ENCODE data around the gene PLD2. TPM values are rescaled to one million over a fixed set of nuclear protein-coding genes. Genes with fewer than 3 reads are reported as not detected.
A peak's percentile ranks its signal among the peaks of the same experiment; 100 is the strongest.

PLD2 gene
- total RNA-seq, 2 donors from 2014 or later: 38.4 to 46.9 TPM

GRCh38 chr17:4785311-4786105, 21.4 kb upstream of the PLD2 start:
- H3K9me3 Mint-ChIP-seq: no peaks in the 10 kb centered on the region
- no peak for DNase-seq (ENCODE audit: low spot score)
- ATAC-seq: no peak
- no peak overlapping the region for H3K27ac Mint-ChIP-seq
- H3K27me3 Mint-ChIP-seq: peaks cover 21% of the 10 kb centered on the region in 2 donors
- H3K36me3 Mint-ChIP-seq: no peaks in the 10 kb centered on the region
- H3K4me1 Mint-ChIP-seq (ENCODE audit: low read depth in 2 of 2): peaks cover 22 to 33% of the 10 kb centered on the region in 2 donors
- peak overlapping the region; percentile 31 for H3K4me3 Mint-ChIP-seq

DNA sequence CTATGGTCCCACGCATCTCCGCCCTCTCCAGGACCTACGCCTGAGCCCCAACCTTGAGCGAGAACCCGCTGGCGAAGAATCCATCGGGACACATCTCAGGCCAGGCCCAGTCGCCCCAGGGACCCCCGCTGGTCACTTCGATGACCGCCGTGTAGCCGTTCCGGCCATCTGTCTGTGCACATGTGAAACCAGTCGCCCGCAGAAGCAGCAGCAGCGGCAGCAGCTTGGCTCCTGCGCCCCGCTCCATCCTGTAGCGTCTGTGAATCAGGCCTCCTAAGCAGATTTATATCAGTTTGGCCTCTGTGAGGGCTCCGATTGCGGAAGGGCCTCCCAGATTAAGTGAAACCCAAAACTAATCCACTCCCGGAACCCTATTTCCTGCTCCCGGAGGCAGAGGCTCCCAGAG, 20.8 kb upstream of the PLD2 start, which contains the start of gene VMO1:
Gene VMO1 (minus strand): TSS at position 259 of the 406 bp plus-strand sequence. CDS start 12 bp downstream, at position 247.
- no peak for DNase-seq (ENCODE audit: low spot score)
- H3K9me3 Mint-ChIP-seq: no peaks in the 10 kb centered on the region
- H3K36me3 Mint-ChIP-seq: no peaks in the 10 kb centered on the region
- peaks cover 28 to 38% of the 10 kb centered on the region in 2 donors for H3K4me1 Mint-ChIP-seq (ENCODE audit: low read depth in 2 of 2)
- peak within 1 kb of the TSS; percentile 31 for H3K4me3 Mint-ChIP-seq
- no peak for ATAC-seq
- no peak within 1 kb of the TSS for H3K27ac Mint-ChIP-seq
- peaks cover 16 to 21% of the 10 kb centered on the region in 2 donors for H3K27me3 Mint-ChIP-seq

- DNase-seq (ENCODE audit: low spot score) (no peak), ATAC-seq (no peak)
- peaks cover 32 to 40% of the 10 kb centered on the region in 2 donors for H3K4me1 Mint-ChIP-seq (ENCODE audit: low read depth in 2 of 2)
- H3K9me3 Mint-ChIP-seq: no peaks in the 10 kb centered on the region
- H3K4me3 Mint-ChIP-seq: peak overlapping the region; percentile 31
- no peaks in the 10 kb centered on the region for H3K36me3 Mint-ChIP-seq
- H3K27ac Mint-ChIP-seq: no peak overlapping the region
- H3K27me3 Mint-ChIP-seq: peaks cover 16 to 21% of the 10 kb centered on the region in 2 donors
These were observed 20.4 kb upstream of the PLD2 start for GRCh38 chr17:4786516-4786915.

GRCh38 chr17:4788159-4788806, 18.7 kb upstream of the PLD2 start:
- Mint-ChIP-seq H3K36me3 (no peaks in the 10 kb centered on the region), H3K4me3 (peak overlapping the region; percentile 84), H3K4me1 (ENCODE audit: low read depth in 2 of 2) (peaks cover 34 to 38% of the 10 kb centered on the region in 2 donors), H3K9me3 (no peaks in the 10 kb centered on the region), H3K27me3 (peaks cover 8 to 15% of the 10 kb centered on the region in 2 donors), H3K27ac (peak overlapping the region; percentile 17 to 66)
- DNase-seq (ENCODE audit: low spot score) (no peak), ATAC-seq (no peak)

- peak within 1 kb of the TSS; percentile 84 for H3K4me3 Mint-ChIP-seq
- peaks cover 37 to 38% of the 10 kb centered on the region in 2 donors for H3K4me1 Mint-ChIP-seq (ENCODE audit: low read depth in 2 of 2)
- ATAC-seq (no peak), DNase-seq (ENCODE audit: low spot score) (no peak)
- H3K27ac Mint-ChIP-seq: peak within 1 kb of the TSS; percentile 66 to 93
- no peaks in the 10 kb centered on the region for H3K9me3 Mint-ChIP-seq
- H3K27me3 Mint-ChIP-seq: peaks cover 0 to 14% of the 10 kb centered on the region in 2 donors
- H3K36me3 Mint-ChIP-seq: no peaks in the 10 kb centered on the region
These were observed 17.9 kb upstream of the PLD2 start, which contains the start of gene GLTPD2 for GRCh38 chr17:4788807-4789700. GLTPD2 (plus strand) TSS chr17:4788964; CDS start chr17:4789012, 48 bp downstream.

DNA sequence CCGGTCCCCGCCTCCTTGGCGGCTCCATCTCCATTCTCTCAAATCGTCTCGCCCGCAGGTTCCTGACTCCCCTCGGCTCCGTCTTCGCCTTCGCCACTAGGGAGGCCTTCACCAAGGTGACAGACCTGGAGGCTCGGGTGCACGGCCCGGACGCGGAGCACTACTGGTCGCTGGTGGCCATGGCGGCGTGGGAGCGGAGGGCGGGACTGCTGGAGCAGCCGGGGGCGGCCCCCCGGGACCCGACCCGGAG, 17.3 kb upstream of the PLD2 start:
- H3K36me3 Mint-ChIP-seq: no peaks in the 10 kb centered on the region
- H3K27me3 Mint-ChIP-seq: peaks cover 0 to 14% of the 10 kb centered on the region in 2 donors
- no peaks in the 10 kb centered on the region for H3K9me3 Mint-ChIP-seq
- DNase-seq (ENCODE audit: low spot score) (no peak), ATAC-seq (no peak)
- H3K4me3 Mint-ChIP-seq: peak overlapping the region; percentile 84
- H3K4me1 Mint-ChIP-seq (ENCODE audit: low read depth in 2 of 2): peaks cover 37 to 38% of the 10 kb centered on the region in 2 donors
- H3K27ac Mint-ChIP-seq: peak overlapping the region in 1 of 2 donors; percentile 93

DNA sequence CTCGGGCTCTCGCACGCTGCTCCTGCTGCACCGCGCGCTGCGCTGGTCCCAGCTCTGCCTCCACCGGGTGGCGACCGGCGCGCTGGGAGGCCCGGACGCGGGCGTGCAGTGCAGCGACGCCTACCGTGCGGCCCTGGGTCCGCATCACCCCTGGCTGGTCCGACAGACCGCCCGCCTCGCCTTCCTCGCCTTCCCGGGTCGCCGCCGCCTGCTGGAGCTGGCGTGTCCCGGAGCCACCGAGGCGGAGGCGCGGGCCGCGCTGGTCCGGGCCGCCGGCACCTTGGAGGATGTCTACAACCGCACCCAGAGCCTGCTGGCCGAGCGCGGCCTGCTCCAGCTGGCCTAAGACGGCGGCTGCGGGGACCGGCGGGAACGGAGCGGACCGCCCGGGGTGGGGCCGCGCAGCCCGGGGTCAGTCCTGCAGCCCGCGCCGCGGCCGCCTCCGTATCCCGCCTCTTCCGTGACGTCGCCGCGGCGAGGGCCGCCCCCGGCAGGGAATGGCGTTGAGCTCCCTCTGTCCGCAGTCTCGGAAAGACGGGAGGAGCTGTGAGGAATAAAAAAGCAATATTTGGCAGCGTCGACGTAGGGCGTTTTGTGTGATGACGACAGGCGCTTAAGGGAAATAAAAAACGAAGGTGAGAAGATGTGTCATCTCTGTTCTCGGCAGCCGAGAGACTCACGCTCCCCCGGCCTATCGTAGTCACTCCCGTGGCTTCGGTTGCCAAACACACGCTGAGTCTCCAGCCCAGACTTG, 16.8 kb upstream of the PLD2 start:
- Mint-ChIP-seq H3K27ac (peak overlapping the region; percentile 89 to 93), H3K27me3 (peaks cover 0 to 14% of the 10 kb centered on the region in 2 donors), H3K36me3 (no peaks in the 10 kb centered on the region), H3K4me3 (peak overlapping the region; percentile 84), H3K9me3 (no peaks in the 10 kb centered on the region), H3K4me1 (ENCODE audit: low read depth in 2 of 2) (peaks cover 37 to 40% of the 10 kb centered on the region in 2 donors)
- peak; percentile 92 for ATAC-seq
- DNase-seq (ENCODE audit: low spot score): peak; percentile 91

GRCh38 chr17:4790705-4791088, 16.3 kb upstream of the PLD2 start:
- Mint-ChIP-seq H3K27me3 (peaks cover 0 to 12% of the 10 kb centered on the region in 2 donors), H3K4me3 (peak overlapping the region; percentile 84), H3K4me1 (ENCODE audit: low read depth in 2 of 2) (peaks cover 38 to 45% of the 10 kb centered on the region in 2 donors), H3K9me3 (no peaks in the 10 kb centered on the region), H3K36me3 (no peaks in the 10 kb centered on the region), H3K27ac (peak overlapping the region; percentile 89 to 93)
- ATAC-seq (no peak), DNase-seq (ENCODE audit: low spot score) (no peak)

- Mint-ChIP-seq H3K27ac (peak overlapping the region; percentile 88 to 97), H3K9me3 (no peaks in the 10 kb centered on the region), H3K4me3 (peak overlapping the region; percentile 99), H3K27me3 (peaks cover 0 to 4% of the 10 kb centered on the region in 2 donors), H3K4me1 (ENCODE audit: low read depth in 2 of 2) (peaks cover 25 to 37% of the 10 kb centered on the region in 2 donors), H3K36me3 (peaks cover 8% of the 10 kb centered on the region)
- ATAC-seq: no peak
- DNase-seq (ENCODE audit: low spot score): no peak
These were observed 11.8 kb upstream of the PLD2 start for GRCh38 chr17:4795168-4795567.

DNA sequence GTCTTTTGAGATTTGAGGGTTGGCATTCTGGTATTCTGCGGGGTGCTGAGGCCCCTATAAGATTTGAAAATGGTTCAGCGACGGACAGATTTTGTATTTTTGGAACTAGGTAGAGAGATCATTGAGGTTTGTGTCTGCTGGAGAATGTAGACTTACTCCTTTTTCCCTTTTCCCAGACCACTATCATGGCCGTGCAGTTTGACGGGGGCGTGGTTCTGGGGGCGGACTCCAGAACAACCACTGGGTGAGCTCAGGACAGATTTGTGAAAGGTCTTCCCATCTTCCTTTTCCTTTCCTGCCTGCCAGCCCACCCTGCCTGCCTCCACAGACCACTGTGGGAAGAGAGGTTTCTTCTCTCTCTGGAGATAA, 10.4 kb upstream of the PLD2 start:
- peak in 1 of 2 donors; percentile 46 for ATAC-seq
- Mint-ChIP-seq H3K4me3 (peak overlapping the region; percentile 99), H3K27ac (peak overlapping the region; percentile 88 to 97), H3K27me3 (peaks cover 0 to 4% of the 10 kb centered on the region in 2 donors), H3K4me1 (ENCODE audit: low read depth in 2 of 2) (peaks cover 15 to 25% of the 10 kb centered on the region in 2 donors), H3K36me3 (peaks cover 8% of the 10 kb centered on the region), H3K9me3 (no peaks in the 10 kb centered on the region)
- no peak for DNase-seq (ENCODE audit: low spot score)

GRCh38 chr17:4800462-4801196, 6.3 kb upstream of the PLD2 start:
- Mint-ChIP-seq H3K9me3 (no peaks in the 10 kb centered on the region), H3K27ac (peak overlapping the region in 1 of 2 donors; percentile 50), H3K4me1 (ENCODE audit: low read depth in 2 of 2) (peaks cover 12 to 14% of the 10 kb centered on the region in 2 donors), H3K36me3 (peaks cover 8% of the 10 kb centered on the region), H3K27me3 (no peaks in the 10 kb centered on the region), H3K4me3 (no peak overlapping the region)
- no peak for ATAC-seq
- no peak for DNase-seq (ENCODE audit: low spot score)

DNA sequence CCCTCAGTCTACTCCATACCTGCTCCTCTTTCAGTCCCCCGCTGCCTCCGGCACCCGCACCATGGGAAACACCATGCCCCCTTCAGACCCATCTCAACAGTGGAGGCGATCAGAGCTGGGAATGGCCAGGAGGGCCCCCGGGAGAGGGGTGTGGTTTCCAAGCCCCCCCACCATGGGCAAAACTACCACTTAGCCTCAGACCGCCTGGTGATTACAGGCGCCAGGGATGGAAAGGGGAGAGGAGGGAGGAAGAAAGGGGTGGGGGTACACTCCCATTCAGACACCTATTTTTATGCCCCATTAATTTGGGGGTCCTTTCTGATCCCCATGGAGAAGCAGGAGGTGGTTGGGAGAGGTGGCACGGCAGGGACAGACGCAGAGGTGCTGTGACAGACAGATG, 4.7 kb upstream of the PLD2 start, which contains the start of gene C17orf114:
Gene C17orf114 (minus strand): TSS at position 101 of the 400 bp plus-strand sequence.
- ATAC-seq: no peak

More for the DNA sequence above, 4.7 kb upstream of the PLD2 start, which contains the start of gene C17orf114:
- H3K36me3 Mint-ChIP-seq: no peaks in the 10 kb centered on the region
- H3K4me1 Mint-ChIP-seq (ENCODE audit: low read depth in 2 of 2): peaks cover 5 to 6% of the 10 kb centered on the region in 2 donors
- peak within 1 kb of the TSS in 1 of 2 donors; percentile 50 for H3K27ac Mint-ChIP-seq
- no peaks in the 10 kb centered on the region for H3K9me3 Mint-ChIP-seq
- no peak within 1 kb of the TSS for H3K4me3 Mint-ChIP-seq
- no peaks in the 10 kb centered on the region for H3K27me3 Mint-ChIP-seq
- peak; percentile 55 for DNase-seq (ENCODE audit: low spot score)
